ENCODE results near the gene ACVR2B. TPM values are rescaled to one million over a fixed set of nuclear protein-coding genes. Genes with fewer than 3 reads are reported as not detected.
"Not testable (repeated sequence)": the region's sequence is repeated elsewhere in the genome, so short reads cannot be mapped to it uniquely, and the experiment has no call there.

Gene ACVR2B
- polyA plus RNA-seq, 1 donor: 8.0 TPM

GRCh38 chr3:38443205-38443604, 10.5 kb upstream of the ACVR2B start:
- not testable (repeated sequence) for H3K27me3 ChIP-seq (ENCODE audit: control insufficient read depth, insufficient read depth, low read length); H3K9me3 ChIP-seq (ENCODE audit: control insufficient read depth, low read depth, low read length); DNase-seq; H3K36me3 ChIP-seq (ENCODE audit: control insufficient read depth, insufficient read depth, low read length); H3K4me1 ChIP-seq (ENCODE audit: control insufficient read depth, insufficient read depth, low read length); H3K27ac ChIP-seq (ENCODE audit: low read length); H3K4me3 ChIP-seq (ENCODE audit: low read length)
- no CpG with 5 or more reads among the region's 4 CpGs for WGBS (ENCODE audit: insufficient coverage, low lambda C conversion rate)

- no peak overlapping the region for H3K4me3 ChIP-seq (ENCODE audit: low read length)
- H3K27me3 ChIP-seq (ENCODE audit: control insufficient read depth, insufficient read depth, low read length): no peaks in the 10 kb centered on the region
- H3K9me3 ChIP-seq (ENCODE audit: control insufficient read depth, low read depth, low read length): peaks cover 3% of the 10 kb centered on the region
- no peak overlapping the region for H3K27ac ChIP-seq (ENCODE audit: low read length)
- H3K4me1 ChIP-seq (ENCODE audit: control insufficient read depth, insufficient read depth, low read length): no peaks in the 10 kb centered on the region
- no peak for DNase-seq
- WGBS (ENCODE audit: insufficient coverage, low lambda C conversion rate): no CpG with 5 or more reads among the region's 2 CpGs
- no peaks in the 10 kb centered on the region for H3K36me3 ChIP-seq (ENCODE audit: control insufficient read depth, insufficient read depth, low read length)
Observed at GRCh38 chr3:38446085-38446686, 7.5 kb upstream of the ACVR2B start.

- no peaks in the 10 kb centered on the region for H3K27me3 ChIP-seq (ENCODE audit: control insufficient read depth, insufficient read depth, low read length)
- no peak for DNase-seq
- H3K4me1 ChIP-seq (ENCODE audit: control insufficient read depth, insufficient read depth, low read length): no peaks in the 10 kb centered on the region
- H3K4me3 ChIP-seq (ENCODE audit: low read length): no peak overlapping the region
- no peaks in the 10 kb centered on the region for H3K36me3 ChIP-seq (ENCODE audit: control insufficient read depth, insufficient read depth, low read length)
- H3K27ac ChIP-seq (ENCODE audit: low read length): no peak overlapping the region
- H3K9me3 ChIP-seq (ENCODE audit: control insufficient read depth, low read depth, low read length): peaks cover 3% of the 10 kb centered on the region
Observed at GRCh38 chr3:38446812-38447211, 6.9 kb upstream of the ACVR2B start.

GRCh38 chr3:38450853-38451252, 2.8 kb upstream of the ACVR2B start:
- Histone ChIP-seq H3K27me3 (ENCODE audit: control insufficient read depth, insufficient read depth, low read length) (no peaks in the 10 kb centered on the region), H3K9me3 (ENCODE audit: control insufficient read depth, low read depth, low read length) (peaks cover 7% of the 10 kb centered on the region), H3K4me1 (ENCODE audit: control insufficient read depth, insufficient read depth, low read length) (peaks cover 6% of the 10 kb centered on the region), H3K4me3 (ENCODE audit: low read length) (no peak overlapping the region), H3K27ac (ENCODE audit: low read length) (no peak overlapping the region), H3K36me3 (ENCODE audit: control insufficient read depth, insufficient read depth, low read length) (no peaks in the 10 kb centered on the region)
- no CpG with 5 or more reads among the region's 3 CpGs for WGBS (ENCODE audit: insufficient coverage, low lambda C conversion rate)
- DNase-seq: no peak

GRCh38 chr3:38453913-38454177, 155 bp downstream of the ACVR2B start:
- no peak for DNase-seq
- Histone ChIP-seq H3K36me3 (ENCODE audit: control insufficient read depth, insufficient read depth, low read length) (no peaks in the 10 kb centered on the region), H3K9me3 (ENCODE audit: control insufficient read depth, low read depth, low read length) (peaks cover 7% of the 10 kb centered on the region), H3K4me3 (ENCODE audit: low read length) (peak overlapping the region; percentile 83), H3K27ac (ENCODE audit: low read length) (peak overlapping the region; percentile 94), H3K27me3 (ENCODE audit: control insufficient read depth, insufficient read depth, low read length) (no peaks in the 10 kb centered on the region), H3K4me1 (ENCODE audit: control insufficient read depth, insufficient read depth, low read length) (peaks cover 31% of the 10 kb centered on the region)
- no CpG with 5 or more reads among the region's 36 CpGs for WGBS (ENCODE audit: insufficient coverage, low lambda C conversion rate)

- no peaks in the 10 kb centered on the region for H3K36me3 ChIP-seq (ENCODE audit: control insufficient read depth, insufficient read depth, low read length)
- peak overlapping the region; percentile 83 for H3K4me3 ChIP-seq (ENCODE audit: low read length)
- H3K27ac ChIP-seq (ENCODE audit: low read length): peak overlapping the region; percentile 94
- DNase-seq: peak; percentile 53 to 76
- H3K9me3 ChIP-seq (ENCODE audit: control insufficient read depth, low read depth, low read length): peaks cover 7% of the 10 kb centered on the region
- H3K4me1 ChIP-seq (ENCODE audit: control insufficient read depth, insufficient read depth, low read length): peaks cover 31% of the 10 kb centered on the region
- no CpG with 5 or more reads among the region's 78 CpGs for WGBS (ENCODE audit: insufficient coverage, low lambda C conversion rate)
- H3K27me3 ChIP-seq (ENCODE audit: control insufficient read depth, insufficient read depth, low read length): no peaks in the 10 kb centered on the region
Observed at GRCh38 chr3:38454178-38454883, 641 bp downstream of the ACVR2B start.

- peaks cover 7% of the 10 kb centered on the region for H3K9me3 ChIP-seq (ENCODE audit: control insufficient read depth, low read depth, low read length)
- H3K4me3 ChIP-seq (ENCODE audit: low read length): peak overlapping the region; percentile 83
- peak; percentile 73 to 87 for DNase-seq
- peak overlapping the region; percentile 94 for H3K27ac ChIP-seq (ENCODE audit: low read length)
- peaks cover 31% of the 10 kb centered on the region for H3K4me1 ChIP-seq (ENCODE audit: control insufficient read depth, insufficient read depth, low read length)
- no CpG with 5 or more reads among the region's 72 CpGs for WGBS (ENCODE audit: insufficient coverage, low lambda C conversion rate)
- H3K36me3 ChIP-seq (ENCODE audit: control insufficient read depth, insufficient read depth, low read length): no peaks in the 10 kb centered on the region
- H3K27me3 ChIP-seq (ENCODE audit: control insufficient read depth, insufficient read depth, low read length): no peaks in the 10 kb centered on the region
Observed at GRCh38 chr3:38454884-38455638, 1.4 kb downstream of the ACVR2B start.

GRCh38 chr3:38455639-38456430, 2.1 kb downstream of the ACVR2B start:
- H3K27ac ChIP-seq (ENCODE audit: low read length): peak overlapping the region; percentile 94
- no CpG with 5 or more reads among the region's 15 CpGs for WGBS (ENCODE audit: insufficient coverage, low lambda C conversion rate)
- peaks cover 37% of the 10 kb centered on the region for H3K4me1 ChIP-seq (ENCODE audit: control insufficient read depth, insufficient read depth, low read length)
- no peaks in the 10 kb centered on the region for H3K36me3 ChIP-seq (ENCODE audit: control insufficient read depth, insufficient read depth, low read length)
- no peaks in the 10 kb centered on the region for H3K27me3 ChIP-seq (ENCODE audit: control insufficient read depth, insufficient read depth, low read length)
- peak overlapping the region; percentile 83 for H3K4me3 ChIP-seq (ENCODE audit: low read length)
- DNase-seq: peak in 1 of 2 donors; percentile 93
- peaks cover 5% of the 10 kb centered on the region for H3K9me3 ChIP-seq (ENCODE audit: control insufficient read depth, low read depth, low read length)

GRCh38 chr3:38457111-38458003, 3.7 kb downstream of the ACVR2B start:
- peak; percentile 38 to 59 for DNase-seq
- H3K27ac ChIP-seq (ENCODE audit: low read length): peak overlapping the region; percentile 68

More at GRCh38 chr3:38457111-38458003, 3.7 kb downstream of the ACVR2B start:
- Histone ChIP-seq H3K9me3 (ENCODE audit: control insufficient read depth, low read depth, low read length) (peaks cover 4% of the 10 kb centered on the region), H3K4me1 (ENCODE audit: control insufficient read depth, insufficient read depth, low read length) (peaks cover 37% of the 10 kb centered on the region), H3K36me3 (ENCODE audit: control insufficient read depth, insufficient read depth, low read length) (no peaks in the 10 kb centered on the region), H3K4me3 (ENCODE audit: low read length) (no peak overlapping the region), H3K27me3 (ENCODE audit: control insufficient read depth, insufficient read depth, low read length) (no peaks in the 10 kb centered on the region)
- WGBS (ENCODE audit: insufficient coverage, low lambda C conversion rate): 67% methylated on average over 3 of the region's 9 CpGs
